ENCODE data around the gene MCU. TPM values are rescaled to one million over a fixed set of nuclear protein-coding genes. Genes with fewer than 3 reads are reported as not detected.

MCU gene
- total and polyA plus RNA-seq, 9 donors: 81.9 to 135 (median 113) TPM

GRCh38 chr10:72924351-72924750, 232.4 kb downstream of the MCU start:
- no peaks in the 10 kb centered on the region for H3K27me3 ChIP-seq (ENCODE audit: control insufficient read depth, insufficient read depth, low read length)
- no peak for DNase-seq
- H3K4me3 ChIP-seq (ENCODE audit: low read length): no peak overlapping the region
- WGBS (ENCODE audit: insufficient coverage): 95% methylated on average over 11 of the region's 13 CpGs
- H3K36me3 ChIP-seq (ENCODE audit: control insufficient read depth, insufficient read depth, low read length): peaks cover 19% of the 10 kb centered on the region
- H3K9me3 ChIP-seq (replicated peaks; ENCODE audit: control insufficient read depth, low read depth, low read length): peaks cover 6% of the 10 kb centered on the region
- no peaks in the 10 kb centered on the region for H3K4me1 ChIP-seq (ENCODE audit: control insufficient read depth, insufficient read depth, low read length)
- H3K27ac ChIP-seq (ENCODE audit: low read length): no peak overlapping the region

GRCh38 chr10:72925951-72926465, 234.1 kb downstream of the MCU start:
- 72% methylated on average over 3 of the region's 3 CpGs for WGBS (ENCODE audit: insufficient coverage)
- H3K9me3 ChIP-seq (replicated peaks; ENCODE audit: control insufficient read depth, low read depth, low read length): peaks cover 6% of the 10 kb centered on the region
- peaks cover 21% of the 10 kb centered on the region for H3K36me3 ChIP-seq (ENCODE audit: control insufficient read depth, insufficient read depth, low read length)
- no peaks in the 10 kb centered on the region for H3K4me1 ChIP-seq (ENCODE audit: control insufficient read depth, insufficient read depth, low read length)
- no peak overlapping the region for H3K27ac ChIP-seq (ENCODE audit: low read length)
- no peak for DNase-seq
- H3K4me3 ChIP-seq (ENCODE audit: low read length): no peak overlapping the region
- no peaks in the 10 kb centered on the region for H3K27me3 ChIP-seq (ENCODE audit: control insufficient read depth, insufficient read depth, low read length)

GRCh38 chr10:72927485-72927884, 235.5 kb downstream of the MCU start:
- 68% methylated on average over 4 of the region's 5 CpGs for WGBS (ENCODE audit: insufficient coverage)
- Histone ChIP-seq H3K36me3 (ENCODE audit: control insufficient read depth, insufficient read depth, low read length) (peaks cover 21% of the 10 kb centered on the region), H3K27ac (ENCODE audit: low read length) (no peak overlapping the region)

GRCh38 chr10:72928798-72929197, 236.9 kb downstream of the MCU start:
- Histone ChIP-seq H3K4me3 (ENCODE audit: low read length) (no peak overlapping the region), H3K27me3 (ENCODE audit: control insufficient read depth, insufficient read depth, low read length) (no peaks in the 10 kb centered on the region), H3K4me1 (ENCODE audit: control insufficient read depth, insufficient read depth, low read length) (no peaks in the 10 kb centered on the region), H3K9me3 (replicated peaks; ENCODE audit: control insufficient read depth, low read depth, low read length) (no peaks in the 10 kb centered on the region), H3K36me3 (ENCODE audit: control insufficient read depth, insufficient read depth, low read length) (peaks cover 16% of the 10 kb centered on the region), H3K27ac (ENCODE audit: low read length) (no peak overlapping the region)
- WGBS (ENCODE audit: insufficient coverage): 80% methylated on average over 1 of the region's 5 CpGs
- no peak for DNase-seq

More at GRCh38 chr10:72927485-72927884, 235.5 kb downstream of the MCU start:
- DNase-seq: no peak
- H3K27me3 ChIP-seq (ENCODE audit: control insufficient read depth, insufficient read depth, low read length): no peaks in the 10 kb centered on the region
- no peak overlapping the region for H3K4me3 ChIP-seq (ENCODE audit: low read length)
- H3K4me1 ChIP-seq (ENCODE audit: control insufficient read depth, insufficient read depth, low read length): no peaks in the 10 kb centered on the region
- no peaks in the 10 kb centered on the region for H3K9me3 ChIP-seq (replicated peaks; ENCODE audit: control insufficient read depth, low read depth, low read length)

- WGBS (ENCODE audit: insufficient coverage): 63% methylated on average over 2 of the region's 2 CpGs
- Histone ChIP-seq H3K27ac (ENCODE audit: low read length) (no peak overlapping the region), H3K27me3 (ENCODE audit: control insufficient read depth, insufficient read depth, low read length) (no peaks in the 10 kb centered on the region), H3K4me3 (ENCODE audit: low read length) (no peak overlapping the region), H3K4me1 (ENCODE audit: control insufficient read depth, insufficient read depth, low read length) (no peaks in the 10 kb centered on the region), H3K9me3 (replicated peaks; ENCODE audit: control insufficient read depth, low read depth, low read length) (no peaks in the 10 kb centered on the region), H3K36me3 (ENCODE audit: control insufficient read depth, insufficient read depth, low read length) (peaks cover 10% of the 10 kb centered on the region)
- peak; percentile 78 for DNase-seq
These were observed 238.3 kb downstream of the MCU start for GRCh38 chr10:72930276-72930675.

GRCh38 chr10:72932259-72933015, 240.5 kb downstream of the MCU start:
- H3K4me3 ChIP-seq (ENCODE audit: low read length): no peak overlapping the region
- H3K27me3 ChIP-seq (ENCODE audit: control insufficient read depth, insufficient read depth, low read length): no peaks in the 10 kb centered on the region
- no peak for DNase-seq
- WGBS (ENCODE audit: insufficient coverage): 84% methylated on average over 19 of the region's 20 CpGs
- no peak overlapping the region for H3K27ac ChIP-seq (ENCODE audit: low read length)
- peaks cover 7% of the 10 kb centered on the region for H3K36me3 ChIP-seq (ENCODE audit: control insufficient read depth, insufficient read depth, low read length)
- no peaks in the 10 kb centered on the region for H3K4me1 ChIP-seq (ENCODE audit: control insufficient read depth, insufficient read depth, low read length)
- H3K9me3 ChIP-seq (replicated peaks; ENCODE audit: control insufficient read depth, low read depth, low read length): no peaks in the 10 kb centered on the region

- H3K4me1 ChIP-seq (ENCODE audit: control insufficient read depth, insufficient read depth, low read length): no peaks in the 10 kb centered on the region
- H3K27ac ChIP-seq (ENCODE audit: low read length): no peak overlapping the region
- H3K27me3 ChIP-seq (ENCODE audit: control insufficient read depth, insufficient read depth, low read length): no peaks in the 10 kb centered on the region
- H3K4me3 ChIP-seq (ENCODE audit: low read length): no peak overlapping the region
- WGBS (ENCODE audit: insufficient coverage): 72% methylated on average over 5 of the region's 6 CpGs
- peaks cover 7% of the 10 kb centered on the region for H3K36me3 ChIP-seq (ENCODE audit: control insufficient read depth, insufficient read depth, low read length)
- DNase-seq: no peak
- no peaks in the 10 kb centered on the region for H3K9me3 ChIP-seq (replicated peaks; ENCODE audit: control insufficient read depth, low read depth, low read length)
These were observed 243.4 kb downstream of the MCU start for GRCh38 chr10:72935361-72935760.

Other genes with a start within 250 kb of the MCU start
- gene MICU1, start 66.1 kb upstream of the MCU start, total RNA-seq: 73.6 TPM
- 100 to 1,000 TPM in 3 of 8 donors, 10 to 100 TPM in 5; 67.7 to 129 (median 82.9) TPM for gene MICU1, start 66.1 kb upstream of the MCU start, polyA plus RNA-seq (ENCODE audit: insufficient read depth in 1 of 8, insufficient read length in 8 of 8, low replicate concordance in 1 of 8)
- 7.9 TPM for gene OIT3, start 201.6 kb downstream of the MCU start, total RNA-seq
- gene OIT3, start 201.6 kb downstream of the MCU start, polyA plus RNA-seq (ENCODE audit: insufficient read depth in 1 of 8, insufficient read length in 8 of 8, low replicate concordance in 1 of 8): 10 to 100 TPM in 1 of 8 donors, 1 to 10 TPM in 7; 4.9 to 11.0 (median 8.4) TPM